Endothelial cell of umbilical vein (primary cell): ENCODE data around the gene TULP4.

ENCODE experiments used
- POLR2AphosphoS5 ChIP-seq: IDR thresholded peaks from 2 replicates; pipeline ENCODE4 v1.6.1; 2012; ENCODE audit warnings: low read depth, mild to moderate bottlenecking, control low read depth, low read length, moderate library complexity; ENCODE audit not compliant: insufficient read depth
- TF ChIP-seq, protein P1 (sequence below): IDR thresholded peaks from 2 replicates; pipeline ENCODE4 v1.6.1; 2011; ENCODE audit not compliant: insufficient read depth, insufficient read length
- TF ChIP-seq, protein P2 (sequence below), 2 donors: IDR thresholded peaks; 1 replicate in 1 of 2; 2 replicates in 1 of 2; pipeline ENCODE4 v1.5.1; 2011; ENCODE audit warnings: low read length in 2 of 2, mild to moderate bottlenecking in 2 of 2, moderate library complexity in 2 of 2, control low read depth in 1 of 2, inconsistent platforms in 1 of 2, low read depth in 1 of 2; ENCODE audit not compliant: insufficient read depth in 1 of 2; ENCODE audit errors: extremely low read depth in 1 of 2

DNA sequence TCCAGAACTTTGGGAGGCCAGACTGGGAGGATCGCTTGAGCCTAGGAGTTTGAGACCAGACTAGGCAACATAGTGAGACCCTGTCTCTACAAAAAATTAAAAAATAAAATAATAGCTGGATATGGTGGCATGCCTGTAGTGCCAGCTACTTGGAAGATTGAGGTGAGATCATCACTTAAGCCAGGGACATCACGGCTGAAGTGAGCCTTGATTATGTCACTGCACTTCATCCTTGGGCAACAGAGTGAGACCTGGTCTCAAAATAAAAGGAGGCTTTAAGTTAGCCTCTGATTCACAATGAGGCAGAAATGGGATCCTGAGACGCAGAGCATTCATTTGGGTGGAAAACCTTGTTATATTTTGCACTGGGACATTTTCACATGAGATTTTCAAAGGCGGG is 57.0 kb downstream of the TULP4 start:
- TF ChIP-seq, protein P1, sequence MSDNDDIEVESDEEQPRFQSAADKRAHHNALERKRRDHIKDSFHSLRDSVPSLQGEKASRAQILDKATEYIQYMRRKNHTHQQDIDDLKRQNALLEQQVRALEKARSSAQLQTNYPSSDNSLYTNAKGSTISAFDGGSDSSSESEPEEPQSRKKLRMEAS = no peak
- TF ChIP-seq POLR2AphosphoS5 = no peak
- TF ChIP-seq, protein P2, sequence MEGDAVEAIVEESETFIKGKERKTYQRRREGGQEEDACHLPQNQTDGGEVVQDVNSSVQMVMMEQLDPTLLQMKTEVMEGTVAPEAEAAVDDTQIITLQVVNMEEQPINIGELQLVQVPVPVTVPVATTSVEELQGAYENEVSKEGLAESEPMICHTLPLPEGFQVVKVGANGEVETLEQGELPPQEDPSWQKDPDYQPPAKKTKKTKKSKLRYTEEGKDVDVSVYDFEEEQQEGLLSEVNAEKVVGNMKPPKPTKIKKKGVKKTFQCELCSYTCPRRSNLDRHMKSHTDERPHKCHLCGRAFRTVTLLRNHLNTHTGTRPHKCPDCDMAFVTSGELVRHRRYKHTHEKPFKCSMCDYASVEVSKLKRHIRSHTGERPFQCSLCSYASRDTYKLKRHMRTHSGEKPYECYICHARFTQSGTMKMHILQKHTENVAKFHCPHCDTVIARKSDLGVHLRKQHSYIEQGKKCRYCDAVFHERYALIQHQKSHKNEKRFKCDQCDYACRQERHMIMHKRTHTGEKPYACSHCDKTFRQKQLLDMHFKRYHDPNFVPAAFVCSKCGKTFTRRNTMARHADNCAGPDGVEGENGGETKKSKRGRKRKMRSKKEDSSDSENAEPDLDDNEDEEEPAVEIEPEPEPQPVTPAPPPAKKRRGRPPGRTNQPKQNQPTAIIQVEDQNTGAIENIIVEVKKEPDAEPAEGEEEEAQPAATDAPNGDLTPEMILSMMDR (IDR thresholded peaks at IDR 0.05; ENCODE audit: extremely low read depth in 1 of 2, insufficient read depth in 1 of 2, low read depth in 1 of 2, low read length in 2 of 2) = no peak
